GM23338 (cell line): ENCODE results near the gene KCND2. TPM values are rescaled to one million over a fixed set of nuclear protein-coding genes. Genes with fewer than 3 reads are reported as not detected.

Source experiments
- ATAC-seq: fragments of 200-7000 bp; cut with Tn5 transposase; 3 replicates; pipeline ENCODE4 v1.9.1; 2020
- DNase-seq: peaks from one replicate; pipeline ENCODE4 v3.0.0-alpha.2; 2015; ENCODE audit warnings: low spot score
- H2AFZ ChIP-seq: fragments of 200-600 bp; sonication (generic); 2 replicates; pipeline ENCODE4 v1.8.0; 2016; ENCODE audit warnings: antibody characterized with exemption, mild to moderate bottlenecking, moderate library complexity
- H3F3A ChIP-seq: fragments of 200-600 bp; sonication (generic); replicated peaks from 2 replicates; pipeline ENCODE4 v1.8.0; 2017; ENCODE audit warnings: antibody characterized with exemption, mixed run types, low read depth
- H3K27ac ChIP-seq: fragments of 200-600 bp; sonication (generic); 2 replicates; pipeline ENCODE4 v1.6.1; 2016; ENCODE audit warnings: low read depth
- H3K27me3 ChIP-seq: fragments of 200-600 bp; sonication (generic); 2 replicates; pipeline ENCODE4 v1.8.0; 2016; ENCODE audit warnings: mild to moderate bottlenecking, mixed run types, moderate library complexity; ENCODE audit not compliant: insufficient read depth
- H3K36me3 ChIP-seq: fragments of 200-600 bp; sonication (generic); 2 replicates; pipeline ENCODE4 v1.8.0; 2016; ENCODE audit warnings: mild to moderate bottlenecking; ENCODE audit not compliant: insufficient read depth
- H3K4me1 ChIP-seq: fragments of 200-600 bp; sonication (generic); 2 replicates; pipeline ENCODE4 v1.8.0; 2016; ENCODE audit warnings: mild to moderate bottlenecking, moderate library complexity; ENCODE audit not compliant: insufficient read depth
- H3K4me2 ChIP-seq: fragments of 200-600 bp; sonication (generic); 2 replicates; pipeline ENCODE4 v1.7.1; 2017; ENCODE audit warnings: mixed run types
- H3K4me3 ChIP-seq: fragments of 200-600 bp; sonication (generic); 2 replicates; pipeline ENCODE4 v1.6.1; 2016; ENCODE audit warnings: mixed run types
- H3K79me2 ChIP-seq: fragments of 200-600 bp; sonication (generic); replicated peaks from 2 replicates; pipeline ENCODE4 v1.8.0; 2017; ENCODE audit warnings: mild to moderate bottlenecking; ENCODE audit not compliant: insufficient read depth
- H3K9me2 ChIP-seq: fragments of 200-600 bp; sonication (generic); 2 replicates; pipeline ENCODE4 v1.8.0; 2017; ENCODE audit not compliant: insufficient read depth
- H4K20me1 ChIP-seq: fragments of 200-600 bp; sonication (generic); replicated peaks from 2 replicates; pipeline ENCODE4 v1.8.0; 2017; ENCODE audit warnings: mild to moderate bottlenecking; ENCODE audit not compliant: insufficient read depth
- H3K27ac Mint-ChIP-seq: 2 replicates; pipeline ENCODE4 v1.8.0; 2020; ENCODE audit warnings: inconsistent platforms, mild to moderate bottlenecking, moderate library complexity, mixed read lengths
- H3K27me3 Mint-ChIP-seq: 3 replicates; pipeline ENCODE4 v1.8.0; 2022; ENCODE audit warnings: low read depth, mild to moderate bottlenecking, moderate library complexity, mixed read lengths, inconsistent platforms; ENCODE audit not compliant: insufficient read depth, poor library complexity
- H3K36me3 Mint-ChIP-seq: 3 replicates; pipeline ENCODE4 v1.8.0; 2021; ENCODE audit warnings: low read depth, mild to moderate bottlenecking, inconsistent platforms, moderate library complexity, mixed read lengths
- H3K4me1 Mint-ChIP-seq: 3 replicates; pipeline ENCODE4 v1.8.0; 2020; ENCODE audit warnings: mild to moderate bottlenecking, inconsistent platforms, mixed read lengths
- H3K4me3 Mint-ChIP-seq: 3 replicates; pipeline ENCODE4 v1.8.0; 2021; ENCODE audit warnings: moderate library complexity, mild to moderate bottlenecking, inconsistent platforms, mixed read lengths
- H3K9me3 Mint-ChIP-seq: 3 replicates; pipeline ENCODE4 v1.8.0; 2020; ENCODE audit warnings: moderate library complexity, mild to moderate bottlenecking, inconsistent platforms, mixed read lengths
- CREB1 ChIP-seq: fragments of 250-450 bp; sonication (Bioruptor Pico); IDR thresholded peaks from 2 replicates; pipeline ENCODE4 v1.5.0; 2020; ENCODE audit warnings: low read depth, mild to moderate bottlenecking, moderate library complexity
- CTCF ChIP-seq, 2 experiments: fragments of 200-600 bp in 1 of 2; sonication (generic) in 1 of 2; conservative IDR thresholded peaks; 2 replicates each; pipeline versions ENCODE4 v1.5.1 to v1.6.1; 2016 to 2017; ENCODE audit warnings: antibody characterized with exemption in 2 of 2, low read depth in 2 of 2, mild to moderate bottlenecking in 2 of 2, moderate library complexity in 1 of 2
- EZH2 ChIP-seq: fragments of 200-600 bp; sonication (generic); IDR thresholded peaks from one replicate; pipeline ENCODE4 v1.8.0; 2017; ENCODE audit warnings: antibody characterized with exemption, mild to moderate bottlenecking, low read depth; ENCODE audit not compliant: unreplicated experiment
- EZH2phosphoT487 ChIP-seq: fragments of 200-600 bp; sonication (generic); IDR thresholded peaks from one replicate; pipeline ENCODE4 v1.8.1; 2018; ENCODE audit warnings: antibody characterized with exemption; ENCODE audit not compliant: unreplicated experiment
- JUNB ChIP-seq: IDR thresholded peaks from one replicate; pipeline ENCODE4 v1.6.1; 2016; ENCODE audit warnings: antibody characterized with exemption; ENCODE audit not compliant: unreplicated experiment
- NANOG ChIP-seq: IDR thresholded peaks from 2 replicates; pipeline ENCODE4 v1.6.1; 2016; ENCODE audit warnings: antibody characterized with exemption, borderline replicate concordance
- POLR2AphosphoS5 ChIP-seq: IDR thresholded peaks from 2 replicates; pipeline ENCODE4 v1.6.1; 2016; ENCODE audit warnings: antibody characterized with exemption, low read depth
- STAT1 ChIP-seq: IDR thresholded peaks from one replicate; pipeline ENCODE4 v1.6.1; 2016; ENCODE audit warnings: antibody characterized with exemption; ENCODE audit not compliant: unreplicated experiment
- ZNF114 ChIP-seq: fragments of 250-450 bp; sonication (Bioruptor Pico); IDR thresholded peaks from 2 replicates; pipeline ENCODE4 v1.5.0; 2020; ENCODE audit warnings: mild to moderate bottlenecking, moderate library complexity
- ZNF331 ChIP-seq: fragments of 250-450 bp; sonication (Bioruptor Pico); IDR thresholded peaks from 2 replicates; pipeline ENCODE4 v1.5.0; 2020; ENCODE audit warnings: low read depth, mild to moderate bottlenecking, moderate library complexity
- ZNF462 ChIP-seq: fragments of 250-450 bp; sonication (Bioruptor Pico); IDR thresholded peaks from 2 replicates; pipeline ENCODE4 v1.5.0; 2020; ENCODE audit warnings: mild to moderate bottlenecking, moderate library complexity
- polyA plus RNA-seq: library from polyadenylated mRNA; unstranded; fragments of >200 nt; fragmentation: Nextera tagmentation; extraction: Ambion mirVana; gene quantifications from 2 replicates; pipeline ENCODE4 v1.2.1, GENCODE V29; 2016
- total RNA-seq: library from RNA; depleted of rRNA; stranded (reverse); fragments of >200 nt; shearing (Covaris generic); gene quantifications from 2 replicates; pipeline ENCODE4 v1.2.3, GENCODE V29; 2014
- TF ChIP-seq, protein P1 (sequence below): IDR thresholded peaks from 2 replicates; pipeline ENCODE4 v1.6.1; 2016; ENCODE audit warnings: antibody characterized with exemption
- TF ChIP-seq, protein P2 (sequence below): IDR thresholded peaks from one replicate; pipeline ENCODE4 v1.6.1; 2018; ENCODE audit warnings: antibody characterized with exemption; ENCODE audit not compliant: unreplicated experiment

KCND2 gene
- total and polyA plus RNA-seq, 2 experiments from 2014 or later: 7.1 to 15.6 TPM

GRCh38 chr7:120233338-120233737 is 39.6 kb upstream of the KCND2 start:
- Histone ChIP-seq H3K79me2 (no peaks in the 10 kb centered on the region), H4K20me1 (no peaks in the 10 kb centered on the region), H2AFZ (peak overlapping the region; percentile 91; the same call in 1 of the 2 replicates), H3K9me2 (0 out of 2 replicates have a peak, but pooled peaks cover 7% of the 10 kb centered on the region), H3K4me2 (no peak overlapping the region), H3F3A (no peaks in the 10 kb centered on the region), H3K27me3 (no peaks in the 10 kb centered on the region), H3K4me3 (no peak overlapping the region), H3K4me1 (no peaks in the 10 kb centered on the region), H3K27ac (no peak overlapping the region), H3K36me3 (no peaks in the 10 kb centered on the region)
- Mint-ChIP-seq H3K4me3 (no peak overlapping the region), H3K36me3 (no peaks in the 10 kb centered on the region; the same call in 2 of the 3 replicates), H3K27me3 (no peaks in the 10 kb centered on the region), H3K27ac (no peak overlapping the region), H3K9me3 (peaks cover 18% of the 10 kb centered on the region; the same call in 2 of the 3 replicates), H3K4me1 (peaks cover 4% of the 10 kb centered on the region; the same call in 2 of the 3 replicates)
- ATAC-seq (no peak), DNase-seq (no peak)
- no peak for TF ChIP-seq ZNF114 (CRISPR knock-in tag)
- no peak for TF ChIP-seq POLR2AphosphoS5
- TF ChIP-seq STAT1: no peak
- TF ChIP-seq CREB1 (CRISPR knock-in tag): no peak
- TF ChIP-seq CTCF (conservative IDR thresholded peaks at IDR 0.05; ENCODE audit: low read depth in 2 of 2): no peak
- no peak for TF ChIP-seq ZNF462 (CRISPR knock-in tag)
- TF ChIP-seq EZH2phosphoT487: no peak
- no peak for TF ChIP-seq ZNF331
- no peak for TF ChIP-seq EZH2
- TF ChIP-seq, protein P1, sequence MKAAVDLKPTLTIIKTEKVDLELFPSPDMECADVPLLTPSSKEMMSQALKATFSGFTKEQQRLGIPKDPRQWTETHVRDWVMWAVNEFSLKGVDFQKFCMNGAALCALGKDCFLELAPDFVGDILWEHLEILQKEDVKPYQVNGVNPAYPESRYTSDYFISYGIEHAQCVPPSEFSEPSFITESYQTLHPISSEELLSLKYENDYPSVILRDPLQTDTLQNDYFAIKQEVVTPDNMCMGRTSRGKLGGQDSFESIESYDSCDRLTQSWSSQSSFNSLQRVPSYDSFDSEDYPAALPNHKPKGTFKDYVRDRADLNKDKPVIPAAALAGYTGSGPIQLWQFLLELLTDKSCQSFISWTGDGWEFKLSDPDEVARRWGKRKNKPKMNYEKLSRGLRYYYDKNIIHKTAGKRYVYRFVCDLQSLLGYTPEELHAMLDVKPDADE: no peak
- TF ChIP-seq NANOG: no peak
- no peak for TF ChIP-seq JUNB
- TF ChIP-seq, protein P2, sequence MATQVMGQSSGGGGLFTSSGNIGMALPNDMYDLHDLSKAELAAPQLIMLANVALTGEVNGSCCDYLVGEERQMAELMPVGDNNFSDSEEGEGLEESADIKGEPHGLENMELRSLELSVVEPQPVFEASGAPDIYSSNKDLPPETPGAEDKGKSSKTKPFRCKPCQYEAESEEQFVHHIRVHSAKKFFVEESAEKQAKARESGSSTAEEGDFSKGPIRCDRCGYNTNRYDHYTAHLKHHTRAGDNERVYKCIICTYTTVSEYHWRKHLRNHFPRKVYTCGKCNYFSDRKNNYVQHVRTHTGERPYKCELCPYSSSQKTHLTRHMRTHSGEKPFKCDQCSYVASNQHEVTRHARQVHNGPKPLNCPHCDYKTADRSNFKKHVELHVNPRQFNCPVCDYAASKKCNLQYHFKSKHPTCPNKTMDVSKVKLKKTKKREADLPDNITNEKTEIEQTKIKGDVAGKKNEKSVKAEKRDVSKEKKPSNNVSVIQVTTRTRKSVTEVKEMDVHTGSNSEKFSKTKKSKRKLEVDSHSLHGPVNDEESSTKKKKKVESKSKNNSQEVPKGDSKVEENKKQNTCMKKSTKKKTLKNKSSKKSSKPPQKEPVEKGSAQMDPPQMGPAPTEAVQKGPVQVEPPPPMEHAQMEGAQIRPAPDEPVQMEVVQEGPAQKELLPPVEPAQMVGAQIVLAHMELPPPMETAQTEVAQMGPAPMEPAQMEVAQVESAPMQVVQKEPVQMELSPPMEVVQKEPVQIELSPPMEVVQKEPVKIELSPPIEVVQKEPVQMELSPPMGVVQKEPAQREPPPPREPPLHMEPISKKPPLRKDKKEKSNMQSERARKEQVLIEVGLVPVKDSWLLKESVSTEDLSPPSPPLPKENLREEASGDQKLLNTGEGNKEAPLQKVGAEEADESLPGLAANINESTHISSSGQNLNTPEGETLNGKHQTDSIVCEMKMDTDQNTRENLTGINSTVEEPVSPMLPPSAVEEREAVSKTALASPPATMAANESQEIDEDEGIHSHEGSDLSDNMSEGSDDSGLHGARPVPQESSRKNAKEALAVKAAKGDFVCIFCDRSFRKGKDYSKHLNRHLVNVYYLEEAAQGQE: no peak
